Loucy (cell line): ENCODE measurements around the gene SLCO2A1.

Experiments used
- CTCF ChIP-seq: fragments of 200-600 bp; sonication (generic); conservative IDR thresholded peaks from 2 replicates; pipeline ENCODE4 v1.5.1; 2014; ENCODE audit warnings: mild to moderate bottlenecking, antibody characterized with exemption, low read length
- EZH2phosphoT487 ChIP-seq: fragments of 200-600 bp; IDR thresholded peaks from 2 replicates; pipeline ENCODE4 v1.6.1; 2018; ENCODE audit warnings: antibody characterized with exemption, mild to moderate bottlenecking, moderate library complexity, borderline replicate concordance

GRCh38 chr3:133893683-133894352, 135.9 kb downstream of the SLCO2A1 start:
- TF ChIP-seq CTCF (no peak), EZH2phosphoT487 (no peak)
